Measurements from ENCODE around the gene KRTAP10-3. TPM values are rescaled to one million over a fixed set of nuclear protein-coding genes. Genes with fewer than 3 reads are reported as not detected.

Gene KRTAP10-3
- total and polyA plus RNA-seq, 2 experiments from 2014 or later, result not detected

DNA sequence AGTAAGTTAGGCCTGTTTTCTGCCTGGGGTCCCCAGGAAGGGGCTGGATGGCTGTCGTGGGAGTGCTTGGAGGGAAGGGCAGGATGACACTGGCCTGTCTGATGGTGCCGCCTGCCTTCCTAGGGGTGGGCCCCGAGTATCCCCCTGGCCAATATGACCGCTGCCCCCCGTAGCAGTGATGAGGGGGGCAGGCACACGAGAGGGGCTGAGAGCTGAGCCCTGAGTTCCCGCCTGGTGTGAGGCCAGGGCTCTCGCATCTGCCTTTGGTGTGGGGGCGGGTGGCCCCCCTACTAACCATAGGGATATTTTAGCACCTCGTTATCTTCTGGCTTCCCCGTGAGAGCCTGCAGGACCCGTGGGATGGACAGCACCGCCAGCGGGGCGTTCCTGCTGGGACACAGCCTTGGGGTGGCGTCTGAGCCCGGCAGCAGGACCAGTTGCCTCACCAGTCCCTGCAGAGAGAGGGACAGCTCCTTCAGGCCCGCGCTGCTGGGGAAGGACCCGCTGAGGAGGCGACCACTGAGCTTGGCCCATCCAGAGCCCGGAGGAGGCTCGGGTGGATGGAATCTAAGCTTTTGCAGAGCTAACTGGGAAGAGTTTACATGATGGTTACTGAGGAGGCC, 29.0 kb downstream of the KRTAP10-3 start:
- H3K27ac Mint-ChIP-seq, result no peak overlapping the region

More for the DNA sequence above, 29.0 kb downstream of the KRTAP10-3 start:
- no peak overlapping the region for H3K27ac ChIP-seq (ENCODE audit: low read depth)
- Mint-ChIP-seq H3K36me3 (ENCODE audit: low read depth) (no peaks in the 10 kb centered on the region), H3K27me3 (ENCODE audit: insufficient read depth, low read depth, poor library complexity) (peaks cover 6% of the 10 kb centered on the region), H3K4me3 (no peak overlapping the region), H3K9me3 (peaks cover 2% of the 10 kb centered on the region; the same call in 1 of the 3 replicates), H3K4me1 (peaks cover 3% of the 10 kb centered on the region; the same call in 2 of the 3 replicates)
- TF ChIP-seq REST (IDR thresholded peaks at IDR 0.05; ENCODE audit: unreplicated experiment) (no peak), EZH2 (IDR thresholded peaks at IDR 0.05; ENCODE audit: low read depth, unreplicated experiment) (no peak), NANOG (IDR thresholded peaks at IDR 0.05; ENCODE audit: borderline replicate concordance) (no peak), ZNF462 (CRISPR knock-in tag; IDR thresholded peaks at IDR 0.05) (no peak)
- TF ChIP-seq, protein P1, sequence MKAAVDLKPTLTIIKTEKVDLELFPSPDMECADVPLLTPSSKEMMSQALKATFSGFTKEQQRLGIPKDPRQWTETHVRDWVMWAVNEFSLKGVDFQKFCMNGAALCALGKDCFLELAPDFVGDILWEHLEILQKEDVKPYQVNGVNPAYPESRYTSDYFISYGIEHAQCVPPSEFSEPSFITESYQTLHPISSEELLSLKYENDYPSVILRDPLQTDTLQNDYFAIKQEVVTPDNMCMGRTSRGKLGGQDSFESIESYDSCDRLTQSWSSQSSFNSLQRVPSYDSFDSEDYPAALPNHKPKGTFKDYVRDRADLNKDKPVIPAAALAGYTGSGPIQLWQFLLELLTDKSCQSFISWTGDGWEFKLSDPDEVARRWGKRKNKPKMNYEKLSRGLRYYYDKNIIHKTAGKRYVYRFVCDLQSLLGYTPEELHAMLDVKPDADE (IDR thresholded peaks at IDR 0.05), result no peak
- no peaks in the 10 kb centered on the region for H3K4me1 ChIP-seq (ENCODE audit: insufficient read depth)
- H3K4me2 ChIP-seq, result no peak overlapping the region
- no peaks in the 10 kb centered on the region for H3K27me3 ChIP-seq (ENCODE audit: insufficient read depth)
- 0 out of 2 replicates have a peak, but pooled peaks cover 2% of the 10 kb centered on the region for H3K9me2 ChIP-seq (ENCODE audit: insufficient read depth)
- no peaks in the 10 kb centered on the region for H3F3A ChIP-seq (replicated peaks; ENCODE audit: low read depth)
- DNase-seq (ENCODE audit: low spot score) (no peak), ATAC-seq (no peak)
- no peaks in the 10 kb centered on the region for H3K79me2 ChIP-seq (replicated peaks; ENCODE audit: insufficient read depth)
- no peak overlapping the region for H2AFZ ChIP-seq
- H3K4me3 ChIP-seq, result no peak overlapping the region
- H3K36me3 ChIP-seq (ENCODE audit: insufficient read depth), result no peaks in the 10 kb centered on the region
- H4K20me1 ChIP-seq (replicated peaks; ENCODE audit: insufficient read depth), result no peaks in the 10 kb centered on the region

Measured in GM23338 (cell line).